ENCODE data around the gene SUPT3H. TPM values are rescaled to one million over a fixed set of nuclear protein-coding genes. Genes with fewer than 3 reads are reported as not detected.
A peak's percentile ranks its signal among the peaks of the same experiment; 100 is the strongest.

The SUPT3H gene
- total and polyA plus RNA-seq, 2 of the 13 experiments (the other 11 are each of a cell fraction or from before 2014, with no cell fraction given): 11.9 to 36.1 TPM

DNA sequence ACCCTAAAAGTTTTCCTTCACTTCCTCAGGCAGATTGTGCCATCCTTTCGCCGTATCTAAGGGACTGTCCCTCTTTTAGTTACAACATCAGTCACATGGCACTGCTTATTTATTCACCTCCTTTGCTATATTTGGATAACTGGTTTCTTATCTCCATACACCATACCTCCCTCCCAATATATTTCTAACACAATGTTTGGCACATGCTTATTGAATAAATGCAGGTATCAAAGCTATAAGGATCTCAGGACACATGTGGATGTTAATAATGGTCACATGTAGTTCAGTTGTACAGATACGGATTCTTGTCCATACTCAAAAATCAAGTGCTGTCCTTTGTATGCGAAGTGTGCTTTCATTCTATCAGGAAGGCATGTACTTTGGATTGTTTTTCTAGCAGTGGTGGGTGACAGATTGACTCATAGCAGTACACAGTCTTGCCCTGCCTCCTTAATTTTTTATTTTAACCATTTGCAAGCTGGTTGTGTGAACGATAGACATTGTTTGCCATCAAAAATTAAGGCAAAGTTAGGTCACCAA is 456.7 kb downstream of the SUPT3H start:
- ATAC-seq: peak; percentile 93
- peak; percentile 78 for FAIRE-seq
- Histone ChIP-seq H3K27me3 (ENCODE audit: control insufficient read depth in 1 of 2, insufficient read depth in 2 of 2, low read length in 2 of 2) (no peaks in the 10 kb centered on the region), H3K36me3 (replicated peaks in 1 of 2; ENCODE audit: control insufficient read depth in 1 of 2, insufficient read depth in 2 of 2, low read length in 2 of 2) (no peaks in the 10 kb centered on the region), H3K79me2 (ENCODE audit: insufficient read depth, low read length) (no peaks in the 10 kb centered on the region), H3K4me2 (ENCODE audit: low read depth, low read length) (peak overlapping the region; percentile 68), H4K20me1 (ENCODE audit: insufficient read depth, low read length) (no peaks in the 10 kb centered on the region), H3K27ac (ENCODE audit: extremely low read length, insufficient read depth, low read length) (peak overlapping the region; percentile 70), H3K9ac (ENCODE audit: insufficient read depth, low read depth, low read length) (peak overlapping the region; percentile 18), H3K9me3 (ENCODE audit: low read length) (no peaks in the 10 kb centered on the region), H2AFZ (ENCODE audit: low read length) (no peak overlapping the region), H3K4me3 (replicated peaks in 1 of 3; ENCODE audit: insufficient read depth in 1 of 3, low read depth in 2 of 3, low read length in 3 of 3) (peak overlapping the region; percentile 7 to 49 (median 13); a peak in 3 of 6 replicates), H3K4me1 (ENCODE audit: insufficient read depth, low read length) (peaks cover 25% of the 10 kb centered on the region)
- ChIA-PET POLR2A (interaction anchor here (1.5 kb wide), 1 partner anchor 30 kb away, joined by 3 read pairs; no protein-coding TSS in a partner anchor), CTCF (ENCODE audit: low intra/inter-chr PET ratio, low total read pairs) (no interaction called here)
- DNase-seq (ENCODE audit: low spot score): peak; percentile 81
- under 1% methylated on average over 5 of the region's 5 CpGs for WGBS (ENCODE audit: low lambda C conversion rate)
- in situ Hi-C loops (cut with HindIII; ENCODE audit: extremely low pct_ligation_motif_present, low pct_unique_long_range_greater_than_20kb) (no loop called here), intact Hi-C loops (cut with micrococcal nuclease; ENCODE audit: unreplicated experiment) (no loop called here)
- BruUV-seq (replicated peaks): no TSS peak
- TF ChIP-seq PAXIP1 (CRISPR knock-in tag; conservative IDR thresholded peaks at IDR 0.05): peak; percentile 81
- TF ChIP-seq NR2F2 (IDR thresholded peaks at IDR 0.05; ENCODE audit: borderline replicate concordance, low read depth): no peak; the same call in 1 of the 2 replicates
- TF ChIP-seq, protein P1, sequence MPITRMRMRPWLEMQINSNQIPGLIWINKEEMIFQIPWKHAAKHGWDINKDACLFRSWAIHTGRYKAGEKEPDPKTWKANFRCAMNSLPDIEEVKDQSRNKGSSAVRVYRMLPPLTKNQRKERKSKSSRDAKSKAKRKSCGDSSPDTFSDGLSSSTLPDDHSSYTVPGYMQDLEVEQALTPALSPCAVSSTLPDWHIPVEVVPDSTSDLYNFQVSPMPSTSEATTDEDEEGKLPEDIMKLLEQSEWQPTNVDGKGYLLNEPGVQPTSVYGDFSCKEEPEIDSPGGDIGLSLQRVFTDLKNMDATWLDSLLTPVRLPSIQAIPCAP (CRISPR knock-in tag; IDR thresholded peaks at IDR 0.05; ENCODE audit: low read depth): no peak
- TF ChIP-seq ZNF264 (CRISPR knock-in tag; IDR thresholded peaks at IDR 0.05): peak; percentile 56; the same call in 1 of the 2 replicates
- TF ChIP-seq ELF3 (CRISPR knock-in tag; IDR thresholded peaks at IDR 0.05): peak; percentile 68; the same call in 1 of the 2 replicates
- no peak for TF ChIP-seq HNF1A (IDR thresholded peaks at IDR 0.05; ENCODE audit: low read depth)
- no peak for TF ChIP-seq HNF1A (CRISPR knock-in tag; IDR thresholded peaks at IDR 0.05; ENCODE audit: borderline replicate concordance)
- TF ChIP-seq, protein P2, sequence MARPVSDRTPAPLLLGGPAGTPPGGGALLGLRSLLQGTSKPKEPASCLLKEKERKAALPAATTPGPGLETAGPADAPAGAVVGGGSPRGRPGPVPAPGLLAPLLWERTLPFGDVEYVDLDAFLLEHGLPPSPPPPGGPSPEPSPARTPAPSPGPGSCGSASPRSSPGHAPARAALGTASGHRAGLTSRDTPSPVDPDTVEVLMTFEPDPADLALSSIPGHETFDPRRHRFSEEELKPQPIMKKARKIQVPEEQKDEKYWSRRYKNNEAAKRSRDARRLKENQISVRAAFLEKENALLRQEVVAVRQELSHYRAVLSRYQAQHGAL (CRISPR knock-in tag; IDR thresholded peaks at IDR 0.05; ENCODE audit: not compliant biosample characterization): no peak
- no peak for TF ChIP-seq FOXC1 (CRISPR knock-in tag; IDR thresholded peaks at IDR 0.05; ENCODE audit: borderline replicate concordance)
- no peak for TF ChIP-seq NFE2L2 (IDR thresholded peaks at IDR 0.05; ENCODE audit: low read length)
- TF ChIP-seq ZNF354B (CRISPR knock-in tag; IDR thresholded peaks at IDR 0.05): no peak
- TF ChIP-seq, protein P3, sequence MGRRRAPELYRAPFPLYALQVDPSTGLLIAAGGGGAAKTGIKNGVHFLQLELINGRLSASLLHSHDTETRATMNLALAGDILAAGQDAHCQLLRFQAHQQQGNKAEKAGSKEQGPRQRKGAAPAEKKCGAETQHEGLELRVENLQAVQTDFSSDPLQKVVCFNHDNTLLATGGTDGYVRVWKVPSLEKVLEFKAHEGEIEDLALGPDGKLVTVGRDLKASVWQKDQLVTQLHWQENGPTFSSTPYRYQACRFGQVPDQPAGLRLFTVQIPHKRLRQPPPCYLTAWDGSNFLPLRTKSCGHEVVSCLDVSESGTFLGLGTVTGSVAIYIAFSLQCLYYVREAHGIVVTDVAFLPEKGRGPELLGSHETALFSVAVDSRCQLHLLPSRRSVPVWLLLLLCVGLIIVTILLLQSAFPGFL (CRISPR knock-in tag; IDR thresholded peaks at IDR 0.05): no peak

Measured in HepG2 (cell line).